Activated CD4-positive, alpha-beta T cell treated with anti-CD3 and anti-CD28 coated beads, Interleukin-2, amount 10 ng/mL, durations not matched to agents 7 days and 5 days (primary cell): ENCODE results near the gene STARD3NL. TPM values are rescaled to one million over a fixed set of nuclear protein-coding genes. Genes with fewer than 3 reads are reported as not detected.
A peak's percentile ranks its signal among the peaks of the same experiment; 100 is the strongest.
"Not testable (repeated sequence)": the region's sequence is repeated elsewhere in the genome, so short reads cannot be mapped to it uniquely, and the experiment has no call there.

Source experiments
- CTCF ChIA-PET: fragments of 350-600 bp; sonication (Branson Sonifier 250); formaldehyde crosslinking; loops from one replicate; lab custom pipeline; 2021; ENCODE audit warnings: antibody characterized with exemption; lab: Charles Lee
- POLR2A ChIA-PET: fragments of 350-600 bp; sonication (Branson Sonifier 250); formaldehyde crosslinking; loops from one replicate; lab custom pipeline; 2021; ENCODE audit warnings: antibody characterized with exemption; lab: Charles Lee
- DNase-seq: peaks from one replicate; pipeline ENCODE4 v3.0.0-alpha.2; 2020
- H3K27ac Mint-ChIP-seq: one replicate; pipeline ENCODE4 v1.8.0; 2021; ENCODE audit warnings: mild to moderate bottlenecking, moderate library complexity, mixed read lengths
- H3K27me3 Mint-ChIP-seq: one replicate; pipeline ENCODE4 v1.8.0; 2021; ENCODE audit warnings: mixed read lengths
- H3K36me3 Mint-ChIP-seq: one replicate; pipeline ENCODE4 v1.8.0; 2021; ENCODE audit warnings: low read depth, mixed read lengths
- H3K4me1 Mint-ChIP-seq: one replicate; pipeline ENCODE4 v1.8.0; 2021; ENCODE audit warnings: mixed read lengths
- H3K4me3 Mint-ChIP-seq: one replicate; pipeline ENCODE4 v1.8.0; 2021; ENCODE audit warnings: mild to moderate bottlenecking, moderate library complexity, mixed read lengths
- H3K9me3 Mint-ChIP-seq: one replicate; pipeline ENCODE4 v1.8.0; 2021; ENCODE audit warnings: mixed read lengths
- total RNA-seq, 2 experiments: library from RNA; stranded (reverse); gene quantifications; one replicate each; pipeline ENCODE4 v1.2.3, GENCODE V29; 2021

Gene STARD3NL
- total RNA-seq, 2 experiments from 2014 or later: 22.5 to 22.9 TPM

DNA sequence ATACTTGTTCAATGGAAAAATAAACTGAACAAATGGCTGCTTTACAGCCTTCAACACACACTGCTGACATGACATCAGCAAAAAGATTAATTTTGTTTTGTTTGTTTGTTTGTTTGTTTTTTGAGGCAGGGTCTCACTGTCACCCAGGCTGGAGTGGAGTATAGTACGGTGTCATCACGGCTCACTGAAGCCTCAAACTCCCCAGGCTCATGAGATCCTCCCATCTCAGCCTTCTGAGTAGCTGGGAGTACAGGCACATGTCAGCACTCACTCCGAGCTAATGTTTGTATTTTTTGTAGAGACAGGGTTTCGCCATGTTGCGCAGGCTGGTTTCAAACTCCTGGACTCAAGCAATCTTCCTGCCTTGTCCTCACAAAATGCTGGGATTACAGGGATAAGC lies 84.5 kb downstream of the STARD3NL start:
- no peaks in the 10 kb centered on the region for H3K9me3 Mint-ChIP-seq
- no peak overlapping the region for H3K27ac Mint-ChIP-seq
- H3K4me3 Mint-ChIP-seq: no peak overlapping the region
- ChIA-PET POLR2A (no interaction called here), CTCF (no interaction called here)
- no peak for DNase-seq
- no peaks in the 10 kb centered on the region for H3K27me3 Mint-ChIP-seq
- H3K36me3 Mint-ChIP-seq: peaks cover 6% of the 10 kb centered on the region
- H3K4me1 Mint-ChIP-seq: peaks cover 6% of the 10 kb centered on the region

DNA sequence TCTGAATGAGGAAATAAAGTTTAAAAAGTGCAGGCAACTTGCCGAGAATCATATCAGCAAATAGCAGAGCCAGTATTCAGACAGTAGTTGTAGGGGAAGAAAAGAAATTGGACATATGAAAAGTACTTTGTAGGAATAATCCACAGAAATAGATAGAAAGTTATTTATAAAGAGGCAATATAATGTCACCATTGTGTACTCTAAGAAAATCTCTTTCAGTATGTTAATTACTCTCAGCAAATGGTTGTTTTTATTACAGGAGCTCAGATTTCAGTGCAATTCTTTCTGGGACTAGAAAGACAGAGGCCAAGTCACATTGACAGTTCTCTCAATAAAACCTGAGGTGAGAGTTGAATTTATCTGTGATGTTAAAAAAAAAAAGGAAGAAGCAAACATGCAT lies 85.2 kb downstream of the STARD3NL start:
- H3K9me3 Mint-ChIP-seq, H3K36me3 Mint-ChIP-seq, CTCF ChIA-PET, H3K27ac Mint-ChIP-seq, DNase-seq, H3K4me1 Mint-ChIP-seq, POLR2A ChIA-PET, H3K4me3 Mint-ChIP-seq, H3K27me3 Mint-ChIP-seq: not testable (repeated sequence)

DNA sequence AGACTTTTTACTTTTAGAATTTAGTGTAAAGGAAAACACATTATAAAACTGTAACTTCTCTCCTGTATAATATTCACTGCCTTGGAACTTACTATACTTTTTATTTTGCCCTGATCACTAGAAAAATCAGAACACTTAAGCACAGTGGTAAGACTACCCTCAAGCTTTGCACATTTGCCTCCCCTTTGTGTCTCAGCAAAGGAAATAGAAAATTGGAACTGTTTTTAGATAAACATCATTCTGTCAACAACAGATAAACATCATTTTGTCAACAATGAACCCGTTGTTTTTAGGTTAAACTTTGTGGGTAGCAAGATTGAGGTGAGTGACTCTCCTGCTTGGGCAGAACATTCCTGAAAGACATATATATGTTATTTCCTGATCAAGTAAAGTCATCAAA lies 86.6 kb downstream of the STARD3NL start:
- H3K27ac Mint-ChIP-seq, H3K36me3 Mint-ChIP-seq, H3K9me3 Mint-ChIP-seq, H3K27me3 Mint-ChIP-seq, H3K4me1 Mint-ChIP-seq, DNase-seq, POLR2A ChIA-PET, CTCF ChIA-PET: not testable (repeated sequence)
- H3K4me3 Mint-ChIP-seq: peak overlapping the region; percentile 32

DNA sequence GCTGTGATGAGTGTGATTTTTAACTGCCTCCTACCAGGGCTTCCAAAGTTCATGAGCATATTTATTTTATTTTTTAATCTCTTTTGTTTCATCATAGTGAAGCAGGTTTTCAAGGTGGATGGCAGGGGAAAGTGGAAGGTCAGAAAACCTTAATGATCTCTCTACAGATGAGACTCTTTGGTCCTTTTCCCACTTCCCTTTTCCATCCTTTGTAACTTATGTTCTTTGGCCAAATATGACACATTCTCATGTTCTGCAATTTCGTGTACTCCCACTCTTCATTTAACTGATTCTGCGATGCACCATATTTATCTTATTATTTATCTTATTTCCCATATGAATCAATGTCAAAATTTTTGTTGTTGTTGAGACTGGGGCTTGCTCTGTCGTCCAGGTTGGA lies 87.9 kb downstream of the STARD3NL start:
- H3K9me3 Mint-ChIP-seq, CTCF ChIA-PET, POLR2A ChIA-PET, DNase-seq, H3K27ac Mint-ChIP-seq, H3K4me1 Mint-ChIP-seq, H3K36me3 Mint-ChIP-seq, H3K27me3 Mint-ChIP-seq, H3K4me3 Mint-ChIP-seq: not testable (repeated sequence)

DNA sequence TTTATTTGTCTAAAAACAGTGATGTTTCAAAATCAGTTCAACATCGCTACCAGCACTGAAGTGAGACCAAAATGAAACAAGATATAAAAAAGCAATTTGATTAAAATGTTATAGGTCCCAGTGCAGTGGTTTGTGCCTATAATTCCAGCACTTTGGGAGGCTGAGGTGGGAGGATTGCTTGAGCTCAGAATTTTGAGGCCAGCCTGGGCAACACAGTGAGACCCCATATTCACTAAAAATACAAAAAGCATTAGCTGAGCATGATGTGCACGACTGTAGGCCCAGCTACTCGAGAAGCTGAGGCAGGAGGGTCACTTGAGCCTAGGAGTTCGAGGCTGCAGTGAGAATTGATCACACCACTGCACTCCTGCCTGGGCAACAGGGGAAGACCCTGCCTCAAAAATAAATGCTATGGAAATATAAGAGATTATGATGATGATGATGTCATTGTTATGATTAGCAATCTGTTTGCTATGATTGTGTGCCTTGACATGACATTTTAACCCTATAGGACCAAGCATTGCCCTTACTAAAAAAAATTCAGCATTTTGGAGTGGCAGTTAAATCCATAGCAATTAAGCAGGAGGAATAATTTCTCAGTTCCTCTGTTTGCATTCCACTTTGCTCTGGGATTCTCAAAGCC lies 91.8 kb downstream of the STARD3NL start:
- H3K9me3 Mint-ChIP-seq, H3K4me1 Mint-ChIP-seq, POLR2A ChIA-PET, DNase-seq, H3K36me3 Mint-ChIP-seq, H3K27ac Mint-ChIP-seq, H3K4me3 Mint-ChIP-seq, CTCF ChIA-PET, H3K27me3 Mint-ChIP-seq: not testable (repeated sequence)

DNA sequence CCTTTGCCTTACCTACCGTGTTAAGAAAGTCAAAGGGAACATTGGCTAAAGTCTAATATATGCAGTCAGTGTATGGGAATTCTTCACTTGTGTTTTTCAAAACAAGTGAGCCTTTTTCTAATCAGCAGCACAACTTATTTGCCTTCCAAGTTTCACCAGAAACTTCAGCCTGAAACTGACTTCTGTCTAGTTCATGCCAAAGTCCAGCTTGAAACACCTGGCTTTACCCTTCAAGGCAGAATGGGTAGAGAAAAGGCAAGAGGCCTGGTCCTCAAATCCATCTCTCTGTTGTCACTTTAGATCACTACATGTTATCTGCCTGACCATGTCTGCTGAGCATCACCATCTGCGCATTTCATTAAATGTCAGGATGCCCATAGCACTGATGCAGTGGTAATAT lies 92.4 kb downstream of the STARD3NL start:
- POLR2A ChIA-PET, H3K27me3 Mint-ChIP-seq, H3K4me3 Mint-ChIP-seq, H3K36me3 Mint-ChIP-seq, H3K27ac Mint-ChIP-seq, H3K9me3 Mint-ChIP-seq, DNase-seq, H3K4me1 Mint-ChIP-seq, CTCF ChIA-PET: not testable (repeated sequence)

DNA sequence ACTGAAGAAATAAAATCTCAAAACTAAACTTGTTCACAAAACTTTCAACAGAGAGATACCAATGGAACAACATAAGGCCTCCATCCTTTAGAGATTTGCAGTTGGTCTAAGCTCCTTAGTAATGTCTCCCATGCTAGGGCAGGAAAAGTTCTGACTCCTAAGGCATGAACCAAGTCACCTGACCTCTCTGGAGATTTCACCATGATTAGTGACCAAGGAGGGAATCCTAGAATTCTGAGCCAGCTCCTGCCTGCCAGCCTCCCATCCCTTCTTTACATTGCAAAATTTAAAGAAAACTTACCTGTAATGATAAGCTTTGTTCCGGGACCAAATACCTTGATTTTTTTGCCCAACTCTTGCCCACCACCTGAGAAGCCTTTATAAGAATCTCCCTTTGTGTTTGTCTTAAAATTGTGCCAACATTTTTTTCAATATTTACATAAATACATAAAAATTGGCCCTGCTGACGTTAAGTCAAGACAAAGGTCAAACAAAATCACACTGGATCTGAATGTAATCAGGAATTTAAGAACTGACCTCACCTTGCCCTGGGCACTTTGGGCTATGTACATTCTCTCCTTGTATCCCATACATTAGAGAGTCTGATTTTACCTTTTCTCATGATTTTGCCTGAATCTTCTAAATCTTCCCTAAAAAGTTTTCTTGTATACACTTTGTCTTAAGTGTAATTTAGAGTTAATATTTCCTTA lies 95.4 kb downstream of the STARD3NL start, which contains the start of gene TARP:
Gene TARP (minus strand): TSS at position 351 of the 710 bp plus-strand sequence.
- H3K36me3 Mint-ChIP-seq: no peaks in the 10 kb centered on the region
- H3K9me3 Mint-ChIP-seq: no peaks in the 10 kb centered on the region
- CTCF ChIA-PET: interaction anchor here (0.7 kb wide), 1 partner anchor 209 kb away, joined by 3 read pairs; no protein-coding TSS in a partner anchor
- no peaks in the 10 kb centered on the region for H3K27me3 Mint-ChIP-seq
- no peaks in the 10 kb centered on the region for H3K4me1 Mint-ChIP-seq
- H3K27ac Mint-ChIP-seq: no peak within 1 kb of the TSS
- peak within 1 kb of the TSS; percentile 49 for H3K4me3 Mint-ChIP-seq
- DNase-seq: no peak
- POLR2A ChIA-PET: no interaction called here

DNA sequence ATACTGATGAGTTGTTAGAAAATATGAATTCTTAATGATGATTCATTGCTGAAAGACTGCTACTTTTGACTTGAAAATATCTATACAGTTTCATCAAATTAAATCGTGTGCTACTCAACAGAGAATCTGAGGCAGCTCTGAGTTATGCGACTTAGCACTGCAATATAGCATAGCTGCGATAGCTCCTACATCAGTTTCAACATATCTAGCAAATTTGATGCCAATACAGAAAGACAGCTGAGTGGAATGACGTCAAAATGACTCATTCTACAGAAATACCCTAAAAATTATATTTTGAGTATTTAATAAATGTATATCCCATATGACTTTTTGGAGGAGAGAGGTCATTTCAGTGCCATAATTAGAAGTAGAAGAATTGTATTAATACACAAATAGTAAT lies 96.4 kb downstream of the STARD3NL start:
- no peak overlapping the region for H3K4me3 Mint-ChIP-seq
- H3K27ac Mint-ChIP-seq: no peak overlapping the region
- H3K36me3 Mint-ChIP-seq: no peaks in the 10 kb centered on the region
- H3K27me3 Mint-ChIP-seq: no peaks in the 10 kb centered on the region
- no peaks in the 10 kb centered on the region for H3K4me1 Mint-ChIP-seq
- DNase-seq: no peak
- H3K9me3 Mint-ChIP-seq: no peaks in the 10 kb centered on the region
- CTCF ChIA-PET: no interaction called here
- POLR2A ChIA-PET: no interaction called here

DNA sequence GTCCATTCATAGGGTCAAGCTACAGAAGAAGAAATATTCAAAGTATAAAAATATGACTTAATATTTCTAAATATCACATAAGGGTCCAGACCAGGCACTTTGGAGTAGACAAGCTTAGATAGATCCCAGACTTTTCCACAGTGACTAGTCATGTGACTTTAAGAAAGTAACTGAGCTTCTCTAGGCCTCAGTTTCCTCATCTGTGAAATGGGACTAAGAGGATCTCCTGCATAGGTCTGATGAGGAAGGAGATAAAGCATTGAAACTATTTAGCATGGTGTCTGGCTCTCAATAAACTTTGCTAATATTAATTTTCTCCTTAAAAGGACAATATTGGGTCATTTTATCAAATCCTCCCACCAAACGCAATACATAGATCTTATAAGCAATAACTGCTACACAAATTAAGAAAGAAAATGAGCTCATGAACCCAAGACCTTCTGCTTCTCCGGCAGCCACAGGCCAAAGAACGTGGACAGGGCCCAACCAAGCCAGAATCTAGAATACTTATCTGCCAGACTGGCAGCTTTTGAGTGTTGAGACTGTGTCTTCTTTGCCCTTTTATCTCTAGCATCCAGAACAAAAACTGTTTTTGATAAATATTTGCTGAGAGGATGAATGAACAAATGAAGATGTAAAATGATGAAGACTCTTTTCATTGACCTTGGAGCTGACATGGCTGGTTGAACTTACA lies 97.0 kb downstream of the STARD3NL start:
- ChIA-PET CTCF (no interaction called here), POLR2A (no interaction called here)
- no peaks in the 10 kb centered on the region for H3K36me3 Mint-ChIP-seq
- peak overlapping the region; percentile 63 for H3K4me3 Mint-ChIP-seq
- no peak for DNase-seq
- no peaks in the 10 kb centered on the region for H3K9me3 Mint-ChIP-seq
- no peaks in the 10 kb centered on the region for H3K4me1 Mint-ChIP-seq
- H3K27me3 Mint-ChIP-seq: no peaks in the 10 kb centered on the region
- no peak overlapping the region for H3K27ac Mint-ChIP-seq

DNA sequence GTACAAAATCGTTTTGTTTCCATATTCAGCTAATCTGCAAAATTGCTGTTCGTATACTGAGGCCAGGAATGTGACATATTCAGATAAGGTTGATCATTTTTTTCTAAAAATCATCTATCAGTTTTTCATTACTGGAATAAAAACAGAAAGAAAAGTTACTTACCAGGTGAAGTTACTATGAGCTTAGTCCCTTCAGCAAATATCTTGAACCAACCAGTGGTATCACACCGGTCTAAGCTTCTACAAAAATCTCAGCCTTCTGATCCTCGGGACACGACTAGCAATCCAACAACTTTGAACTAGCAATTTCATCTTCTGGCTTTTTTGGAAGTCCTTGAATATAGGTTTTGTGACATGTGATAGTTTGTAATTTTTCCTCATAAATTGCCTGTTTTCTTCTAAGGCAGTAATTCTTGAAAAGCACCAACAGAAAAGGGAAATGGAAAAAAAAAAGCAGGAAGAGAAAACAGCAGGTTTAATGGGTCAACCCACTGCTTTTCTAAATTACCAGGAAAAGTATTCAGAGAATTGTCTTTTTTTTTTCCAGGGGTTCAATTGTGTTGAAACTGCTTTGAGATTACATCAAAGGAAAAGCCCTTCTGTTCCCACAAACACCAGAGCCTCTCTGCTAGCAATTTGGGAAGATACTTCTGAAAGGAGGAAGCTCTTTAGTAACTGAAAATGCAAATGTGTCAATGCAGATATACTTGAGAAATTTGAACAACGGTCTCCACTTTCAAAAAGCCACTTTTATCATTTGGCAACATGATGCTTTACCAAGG lies 98.2 kb downstream of the STARD3NL start:
- POLR2A ChIA-PET: no interaction called here
- Mint-ChIP-seq H3K9me3 (no peaks in the 10 kb centered on the region), H3K27ac (no peak overlapping the region), H3K27me3 (no peaks in the 10 kb centered on the region), H3K36me3 (no peaks in the 10 kb centered on the region), H3K4me1 (no peaks in the 10 kb centered on the region), H3K4me3 (peak overlapping the region; percentile 63)
- CTCF ChIA-PET: no interaction called here
- no peak for DNase-seq

DNA sequence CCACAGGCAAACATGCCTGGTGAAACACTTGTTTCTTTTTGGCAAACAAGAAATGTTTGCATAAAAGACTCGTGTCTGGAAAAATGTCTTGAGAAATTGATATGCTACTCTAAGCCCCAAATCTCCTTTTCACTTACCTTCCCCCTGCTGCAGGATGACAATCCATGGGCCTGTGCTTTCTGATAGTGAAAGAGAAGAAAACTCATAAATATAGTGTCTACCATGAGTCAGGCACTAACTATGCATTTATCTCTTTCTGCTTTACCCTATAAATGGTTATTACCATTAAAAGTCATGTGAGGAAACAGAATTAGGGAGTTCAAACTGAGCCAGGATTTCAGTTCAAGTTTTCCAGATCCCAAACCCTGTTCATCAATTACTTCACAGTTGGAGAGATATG lies 102.0 kb downstream of the STARD3NL start:
- H3K9me3 Mint-ChIP-seq: no peaks in the 10 kb centered on the region
- no peaks in the 10 kb centered on the region for H3K27me3 Mint-ChIP-seq
- POLR2A ChIA-PET: no interaction called here
- H3K27ac Mint-ChIP-seq: no peak overlapping the region
- no peak overlapping the region for H3K4me3 Mint-ChIP-seq
- no peaks in the 10 kb centered on the region for H3K36me3 Mint-ChIP-seq
- no peaks in the 10 kb centered on the region for H3K4me1 Mint-ChIP-seq
- CTCF ChIA-PET: no interaction called here
- DNase-seq: no peak
